GM19372 (cell line): ENCODE results near the gene RBM43.
"Not testable (repeated sequence)": the region's sequence is repeated elsewhere in the genome, so short reads cannot be mapped to it uniquely, and the experiment has no call there.

Experiments used
- ATAC-seq: cut with Tn5 transposase; IDR thresholded peaks from one replicate; pipeline ENCODE4 v1.9.1; 2021; ENCODE audit warnings: mild to moderate bottlenecking, low read depth, moderate library complexity; ENCODE audit not compliant: unreplicated experiment

RBM43 gene

DNA sequence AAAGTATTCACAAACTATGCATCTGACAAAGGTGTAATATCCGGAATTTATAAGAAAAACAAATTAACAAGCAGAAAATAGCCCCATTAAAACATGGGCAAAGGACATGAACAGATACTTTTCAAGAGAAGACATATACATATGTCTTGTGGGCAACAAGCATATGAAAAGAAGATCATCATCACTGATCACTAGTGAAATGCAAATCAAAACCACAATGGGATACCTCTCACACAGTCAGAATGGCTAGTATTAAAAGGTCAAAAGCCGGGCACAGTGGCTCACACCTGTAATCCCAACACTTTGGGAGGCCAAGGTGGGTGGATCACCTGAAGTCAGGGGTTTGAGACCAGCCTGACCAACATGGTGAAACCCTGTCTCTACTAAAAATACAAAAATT, 28.4 kb downstream of the RBM43 start:
- not testable (repeated sequence) for ATAC-seq

DNA sequence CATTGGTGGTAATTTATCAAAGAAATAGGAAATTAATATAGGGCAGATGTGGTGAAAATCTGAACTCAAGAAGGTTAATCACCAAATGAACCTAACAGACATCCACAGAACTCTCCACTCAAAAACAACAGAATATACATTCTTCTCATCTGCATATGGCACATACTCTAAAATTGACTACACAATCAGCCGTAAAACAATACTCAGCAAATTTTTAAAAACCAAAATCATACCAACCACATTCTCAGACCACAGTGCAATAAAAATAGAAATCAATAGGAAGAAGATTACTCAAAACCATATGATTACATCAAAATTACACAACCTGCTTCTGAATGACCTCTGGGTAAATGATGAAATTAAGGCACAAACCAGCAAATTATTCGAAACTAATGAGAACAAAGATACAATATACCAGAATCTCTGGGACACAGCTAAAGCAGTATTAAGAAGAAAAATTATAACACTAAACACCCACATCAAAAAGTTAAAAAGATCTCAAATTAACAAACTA, 31.0 kb downstream of the RBM43 start:
- ATAC-seq = no peak

DNA sequence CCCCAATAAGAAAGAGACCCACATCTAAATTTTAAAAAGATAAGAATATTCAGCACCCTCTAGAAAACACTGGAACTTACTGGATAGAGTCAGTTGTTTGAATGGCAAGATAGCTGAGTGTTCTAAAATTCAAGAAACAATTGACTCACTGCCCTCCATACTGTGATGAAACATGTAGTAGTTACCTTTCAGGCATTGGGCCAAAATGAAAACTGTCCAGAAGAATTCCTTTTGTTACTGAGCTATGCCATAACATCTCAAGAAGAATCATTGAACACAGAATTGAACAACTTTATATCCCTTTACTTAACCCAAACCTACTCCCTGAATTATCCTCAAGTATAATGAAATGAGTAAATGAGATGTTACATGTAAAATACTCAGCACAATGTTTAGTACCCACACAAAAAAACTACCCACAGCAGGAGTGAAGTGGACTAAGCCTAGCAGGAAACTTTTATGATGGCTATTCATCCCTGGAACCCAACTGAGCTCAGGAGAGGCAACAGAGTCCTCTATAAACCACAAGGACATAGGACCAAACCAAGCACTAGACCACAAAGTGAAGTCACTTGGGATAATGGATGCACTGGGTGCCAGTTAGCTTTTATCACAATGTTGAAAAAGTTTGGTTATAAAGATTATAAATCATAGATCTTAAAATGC, 32.7 kb downstream of the RBM43 start:
- no peak for ATAC-seq

DNA sequence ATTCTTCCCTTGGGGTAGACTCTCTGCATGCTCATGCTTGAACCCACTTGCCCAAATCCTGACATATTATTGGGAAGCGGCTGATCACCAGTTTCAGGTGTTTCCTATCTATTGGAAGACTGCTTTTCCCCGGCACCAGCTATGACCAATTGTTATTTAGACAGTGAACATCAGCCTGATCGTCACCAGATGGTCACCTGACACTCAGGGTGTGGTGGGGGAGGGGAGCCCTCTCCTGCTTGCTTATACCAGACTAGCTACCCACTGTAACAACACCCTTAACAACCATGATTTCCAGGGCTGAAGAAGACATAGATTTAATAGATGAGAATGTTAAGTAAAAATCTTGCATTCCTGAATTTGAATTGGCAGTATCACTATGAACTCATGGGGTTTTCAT, 44.3 kb downstream of the RBM43 start:
- ATAC-seq = no peak

DNA sequence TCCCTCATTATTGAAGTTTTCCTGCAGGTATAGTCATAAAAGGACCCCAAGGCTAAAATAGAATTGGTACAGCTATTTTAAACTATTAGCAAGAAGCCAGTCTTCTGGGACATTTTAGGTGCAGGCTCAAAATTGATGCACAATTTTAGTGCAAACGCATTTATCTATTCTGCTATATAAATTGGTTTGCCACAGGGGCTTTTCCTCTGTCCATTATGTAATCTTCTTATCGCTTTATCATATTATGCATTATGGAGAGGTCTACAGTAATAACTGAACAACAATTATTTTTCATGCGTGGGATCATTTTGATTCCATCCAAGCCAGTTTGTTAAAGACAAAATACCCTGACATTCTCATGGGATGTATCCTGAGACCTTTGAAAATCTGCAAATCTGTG, 54.6 kb downstream of the RBM43 start:
- no peak for ATAC-seq

DNA sequence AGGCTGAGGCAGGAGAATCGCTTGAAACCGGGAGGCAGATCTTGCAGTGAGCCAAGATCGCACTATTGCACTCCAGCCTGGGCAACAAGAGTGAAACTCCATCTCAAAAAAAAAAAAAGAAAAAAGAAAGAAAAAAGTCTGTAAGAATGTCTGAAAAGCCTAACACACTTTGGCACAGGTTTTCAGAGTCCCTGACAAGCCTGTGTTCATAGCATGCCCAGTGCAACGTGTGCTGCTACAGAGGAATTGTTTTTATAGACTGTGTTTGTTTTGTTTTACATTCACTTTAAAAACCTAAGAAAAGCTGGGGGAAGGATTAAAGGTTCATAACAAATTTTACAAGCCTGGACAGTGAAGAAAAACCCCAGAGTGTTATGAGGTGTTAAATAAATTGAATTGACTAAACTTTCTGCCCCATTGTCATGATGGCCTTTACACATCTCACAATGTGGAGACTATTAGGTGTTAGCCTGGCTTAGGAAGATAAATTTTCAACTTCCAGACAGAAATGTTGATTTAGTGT, 55.2 kb downstream of the RBM43 start:
- no peak for ATAC-seq

DNA sequence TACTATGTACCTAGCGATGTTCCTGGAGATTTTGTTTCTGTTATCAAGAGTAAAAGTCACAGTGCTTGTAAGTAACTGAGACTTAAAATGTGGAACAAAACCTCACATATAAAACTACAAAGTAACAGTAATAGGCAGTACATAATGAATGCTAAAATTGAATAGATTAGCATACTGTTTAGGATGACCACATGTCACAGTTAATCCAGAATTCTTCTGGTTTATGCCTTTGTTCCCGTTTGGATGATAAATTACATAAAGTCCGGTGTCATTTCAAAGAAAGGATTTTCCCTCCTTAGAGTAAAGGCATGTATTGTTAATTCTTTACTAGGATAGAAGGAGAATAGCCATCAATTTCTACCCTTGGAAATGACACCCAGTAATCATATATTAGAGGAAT, 56.1 kb downstream of the RBM43 start:
- no peak for ATAC-seq

DNA sequence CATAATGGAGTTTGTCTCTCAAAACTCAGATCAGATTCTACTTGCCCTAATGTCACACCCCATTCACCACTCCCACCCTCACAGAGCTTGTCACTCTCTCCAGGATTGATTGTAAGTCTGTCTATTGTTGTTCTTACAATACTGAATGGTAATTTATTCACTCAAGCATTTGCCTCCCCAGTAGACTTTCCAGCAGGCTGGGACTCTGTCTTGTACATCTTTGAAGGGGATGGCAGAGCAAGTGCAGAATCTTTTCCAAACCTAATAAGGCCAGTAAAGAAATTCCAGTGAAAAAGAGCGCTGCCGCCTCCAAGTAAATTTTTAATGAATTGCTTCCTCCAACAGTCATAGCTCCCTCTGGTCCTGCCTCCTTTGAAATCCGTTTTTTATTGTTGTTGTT, 56.9 kb downstream of the RBM43 start:
- no peak for ATAC-seq

DNA sequence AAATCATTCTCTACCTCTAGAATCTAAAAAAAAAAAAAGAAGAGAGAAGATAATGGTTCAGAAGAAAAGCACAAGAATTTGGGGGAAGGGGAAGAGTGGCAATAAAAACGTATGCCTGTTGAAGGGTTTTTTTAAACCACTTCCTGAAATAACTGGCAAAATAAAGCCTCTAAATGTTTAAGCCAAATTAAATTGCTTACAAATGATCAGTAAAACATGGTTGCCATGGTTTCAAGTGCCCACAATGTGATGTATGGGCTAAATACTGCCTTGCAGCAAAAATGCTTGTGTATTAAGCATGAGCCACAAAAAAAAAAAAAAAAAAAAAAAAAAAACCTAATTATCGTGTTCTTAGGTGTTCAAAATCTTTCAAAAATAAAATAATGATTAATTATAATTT, 60.8 kb downstream of the RBM43 start:
- no peak for ATAC-seq

DNA sequence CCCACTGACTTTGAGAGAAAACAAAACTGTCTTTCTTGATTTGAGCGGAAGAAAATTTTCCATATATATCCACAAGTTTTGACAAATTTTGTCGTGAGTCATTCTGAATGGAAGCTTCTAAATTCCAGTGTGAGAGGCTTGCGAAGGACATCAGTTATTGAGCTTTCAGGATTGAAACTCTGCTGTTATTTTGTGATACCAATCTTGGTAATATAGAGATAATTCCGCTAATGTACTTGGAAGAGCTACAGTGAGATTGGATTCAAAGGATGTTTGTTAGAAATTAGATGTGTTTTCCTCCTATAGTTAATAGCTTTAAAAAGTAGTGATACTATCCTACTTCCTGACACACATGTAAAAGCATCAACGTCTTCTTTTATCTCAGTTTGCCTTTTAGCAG, 61.4 kb downstream of the RBM43 start:
- ATAC-seq = no peak

DNA sequence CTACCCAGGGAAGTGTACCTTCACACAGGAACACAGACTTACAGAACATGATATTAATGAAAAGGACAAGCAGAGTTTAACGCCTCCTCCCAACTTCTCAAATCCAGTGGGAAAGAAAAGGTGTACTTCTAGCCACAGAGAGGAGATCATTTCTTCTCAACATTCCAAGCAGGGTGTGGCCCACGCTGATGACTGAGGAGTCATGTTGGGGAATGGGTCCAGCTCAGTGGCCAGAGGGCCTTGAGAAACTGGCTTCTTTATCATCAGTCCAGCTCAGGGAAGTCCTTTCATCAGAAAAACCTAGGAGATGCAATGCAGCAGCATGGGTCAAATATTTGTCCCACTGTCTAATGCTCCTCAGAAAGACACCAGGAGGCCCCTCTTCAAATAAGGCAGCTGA, 63.0 kb downstream of the RBM43 start:
- no peak for ATAC-seq
